ENCODE data around the gene ADARB2.

GRCh38 chr10:1255118-1255517 lies 482.2 kb downstream of the ADARB2 start:
- no peak for TF ChIP-seq POLR2A (IDR thresholded peaks at IDR 0.05; ENCODE audit: low read depth, low read length)
- no peak for TF ChIP-seq TAF1 (IDR thresholded peaks at IDR 0.05; ENCODE audit: low read depth, low read length)
- no peak for TF ChIP-seq POLR2AphosphoS5 (IDR thresholded peaks at IDR 0.05; ENCODE audit: low read depth, low read length)
- TF ChIP-seq SPI1 (IDR thresholded peaks at IDR 0.05; ENCODE audit: low read depth, low read length) = no peak
- no peak for TF ChIP-seq PAX5 (IDR thresholded peaks at IDR 0.05; ENCODE audit: insufficient read depth, low read length, severe bottlenecking)
